Measurements from ENCODE around the gene DCAF8.
A peak's percentile ranks its signal among the peaks of the same experiment; 100 is the strongest.

DCAF8 gene

DNA sequence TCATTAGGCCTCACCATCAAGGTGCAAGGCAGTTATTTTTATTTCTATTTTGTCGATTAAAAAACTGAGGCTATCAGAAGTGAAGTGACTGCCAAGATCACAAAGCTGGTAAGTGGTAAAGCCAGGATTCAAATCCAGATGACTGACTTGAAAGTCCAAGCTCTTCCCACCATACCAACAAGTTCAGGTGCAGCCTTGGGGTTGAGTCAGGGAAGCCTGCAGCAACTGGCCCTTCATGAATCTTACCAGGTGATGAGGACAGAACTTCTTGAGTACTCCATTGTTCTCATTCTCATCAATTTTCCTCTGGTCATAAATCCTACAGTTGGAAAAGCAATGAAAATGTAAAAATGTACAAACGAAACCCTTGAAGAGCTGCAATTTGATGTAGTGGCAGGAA lies 37.0 kb downstream of the DCAF8 start:
- FAIRE-seq (no peak), DNase-seq (ENCODE audit: insufficient read length, low spot score) (no peak)
- TF ChIP-seq CTCF (IDR thresholded peaks at IDR 0.05; ENCODE audit: insufficient read depth, missing control alignments), result no peak

DNA sequence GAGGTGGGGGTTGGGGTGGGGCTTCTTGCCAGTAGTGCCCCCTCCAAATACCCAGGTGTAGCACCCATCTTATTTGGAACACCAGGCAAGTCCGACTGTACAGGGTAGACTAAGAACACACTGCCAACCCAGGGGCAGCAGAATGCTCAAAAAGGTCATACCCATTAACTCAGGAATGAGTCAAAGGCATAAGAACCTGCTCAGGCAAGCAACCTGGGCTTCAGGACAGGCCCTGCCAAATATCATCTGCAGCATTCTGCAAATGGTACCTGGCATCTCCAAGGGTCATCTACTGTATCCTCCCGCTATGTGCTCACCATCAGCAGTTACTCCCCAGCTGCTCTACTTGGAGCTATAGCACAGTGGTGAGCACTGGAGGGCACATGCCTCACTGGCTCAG lies 37.7 kb downstream of the DCAF8 start:
- TF ChIP-seq CTCF (IDR thresholded peaks at IDR 0.05; ENCODE audit: insufficient read depth, missing control alignments), result no peak
- FAIRE-seq (no peak), DNase-seq (ENCODE audit: insufficient read length, low spot score) (no peak)

- TF ChIP-seq CTCF (IDR thresholded peaks at IDR 0.05; ENCODE audit: insufficient read depth, missing control alignments), result no peak
- DNase-seq (ENCODE audit: insufficient read length, low spot score), result no peak
- FAIRE-seq, result no peak
Observed at GRCh38 chr1:160222546-160222945, 39.8 kb downstream of the DCAF8 start.

- FAIRE-seq (no peak), DNase-seq (ENCODE audit: insufficient read length, low spot score) (no peak)
- no peak for TF ChIP-seq CTCF (IDR thresholded peaks at IDR 0.05; ENCODE audit: insufficient read depth, missing control alignments)
Observed at GRCh38 chr1:160221089-160221488, 41.3 kb downstream of the DCAF8 start.

- no peak for DNase-seq (ENCODE audit: insufficient read length, low spot score)
- no peak for FAIRE-seq
- no peak for TF ChIP-seq CTCF (IDR thresholded peaks at IDR 0.05; ENCODE audit: insufficient read depth, missing control alignments)
Observed at GRCh38 chr1:160220301-160220700, 42.0 kb downstream of the DCAF8 start.

DNA sequence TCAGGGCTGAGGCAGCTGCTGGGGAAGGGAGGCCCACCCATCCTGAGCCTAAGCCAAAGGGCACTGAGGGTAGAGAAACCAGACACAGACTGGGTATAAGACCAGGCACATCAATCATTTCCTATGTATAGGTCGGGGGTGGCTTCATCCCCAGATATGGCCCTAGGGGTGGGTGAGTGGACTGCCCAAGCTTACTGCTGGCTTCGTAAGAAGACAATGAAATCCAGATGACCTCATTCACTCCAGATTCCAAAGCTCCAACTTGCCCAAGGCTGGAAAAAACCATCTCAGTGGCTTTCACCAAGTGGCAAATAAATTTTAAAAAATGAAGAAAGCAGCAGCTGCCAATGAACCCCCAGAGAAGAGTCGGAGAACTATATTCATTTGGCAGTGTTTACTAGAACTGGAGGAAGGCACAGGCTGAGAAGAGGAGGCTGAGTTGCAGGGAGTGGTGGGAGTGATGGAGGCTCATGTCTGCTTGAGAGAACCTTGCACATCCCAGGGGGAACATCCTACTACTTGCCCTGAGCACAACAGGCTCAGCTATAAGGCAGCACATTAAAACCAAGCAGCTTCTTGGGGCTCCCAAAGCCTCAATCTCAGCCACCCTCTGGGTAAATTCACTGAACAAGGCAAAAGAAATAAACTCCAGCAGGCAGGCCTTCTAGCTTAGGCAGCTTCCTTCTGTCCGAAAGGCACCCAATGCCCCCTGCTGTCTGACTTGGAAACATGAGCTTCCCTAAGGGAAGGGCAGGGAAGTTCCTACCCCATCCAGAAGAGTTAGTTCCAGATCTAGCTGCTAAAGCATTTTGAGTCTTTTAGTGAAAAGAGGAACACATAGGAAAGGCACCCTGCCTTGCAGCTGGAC lies 43.1 kb downstream of the DCAF8 start:
- FAIRE-seq (no peak), DNase-seq (ENCODE audit: insufficient read length, low spot score) (no peak)
- TF ChIP-seq CTCF (IDR thresholded peaks at IDR 0.05; ENCODE audit: insufficient read depth, missing control alignments), result peak; percentile 52

- no peak for FAIRE-seq
- DNase-seq (ENCODE audit: insufficient read length, low spot score), result no peak
- TF ChIP-seq CTCF (IDR thresholded peaks at IDR 0.05; ENCODE audit: insufficient read depth, missing control alignments), result no peak
Observed at GRCh38 chr1:160217481-160218051, 44.8 kb downstream of the DCAF8 start.

Data from D721Med (cell line).